GM18508 (cell line): ENCODE measurements around the gene CACNA1C.

Experiments
- ATAC-seq: cut with Tn5 transposase; IDR thresholded peaks from one replicate; pipeline ENCODE4 v1.9.1; 2021; ENCODE audit warnings: moderate number of reproducible peaks; ENCODE audit not compliant: insufficient read depth, unreplicated experiment

The CACNA1C gene

DNA sequence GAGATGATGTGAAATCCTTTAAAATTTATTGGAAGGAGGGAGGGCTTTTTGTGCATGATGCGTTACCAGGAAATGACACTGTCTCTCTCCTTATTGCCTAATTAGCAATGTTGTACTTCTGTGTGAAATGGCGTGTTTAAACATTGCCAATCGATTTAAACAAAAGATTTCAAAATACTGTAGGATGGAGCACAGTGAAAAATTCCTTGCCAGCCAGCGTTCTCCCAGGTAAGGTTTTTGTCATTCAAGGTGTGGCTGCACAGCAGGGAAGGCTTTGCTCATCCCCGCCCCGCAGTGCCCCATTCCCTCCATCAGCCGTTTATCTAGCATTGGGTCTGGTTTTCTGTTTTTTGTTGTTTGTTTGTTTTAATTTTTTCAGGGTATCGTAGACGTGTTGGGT, 137.3 kb downstream of the CACNA1C start:
- no peak for ATAC-seq

DNA sequence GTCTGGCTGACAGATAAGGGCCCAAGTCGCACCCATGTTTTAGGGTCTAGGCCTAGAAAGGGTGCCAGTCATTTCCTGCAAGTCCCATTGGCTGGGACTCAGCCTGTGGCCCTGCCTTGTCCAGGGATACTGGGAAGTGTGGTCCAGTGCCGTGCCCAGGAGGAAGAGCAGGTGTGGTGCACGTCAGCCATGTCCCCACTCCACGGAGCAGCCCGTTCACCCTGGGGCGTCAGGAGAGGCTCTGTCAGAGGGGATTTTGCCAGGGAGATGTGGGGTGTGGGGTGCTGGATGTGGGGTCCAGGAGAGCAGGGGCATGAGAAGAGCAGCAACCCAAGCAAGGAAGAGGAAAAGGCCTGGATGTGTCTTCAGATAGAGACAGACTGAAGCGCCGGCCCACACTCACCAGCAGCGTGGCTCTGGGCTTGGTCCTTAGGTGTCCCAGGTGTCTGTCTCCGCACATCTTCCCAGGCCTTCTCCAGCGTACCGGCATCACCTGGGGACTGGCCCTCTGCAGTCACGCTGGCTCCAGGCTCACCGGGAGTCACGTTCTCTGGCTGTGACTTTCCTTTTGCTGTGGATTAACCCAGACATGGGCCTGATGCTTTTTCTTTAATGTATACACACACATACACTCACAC, 138.2 kb downstream of the CACNA1C start:
- no peak for ATAC-seq

DNA sequence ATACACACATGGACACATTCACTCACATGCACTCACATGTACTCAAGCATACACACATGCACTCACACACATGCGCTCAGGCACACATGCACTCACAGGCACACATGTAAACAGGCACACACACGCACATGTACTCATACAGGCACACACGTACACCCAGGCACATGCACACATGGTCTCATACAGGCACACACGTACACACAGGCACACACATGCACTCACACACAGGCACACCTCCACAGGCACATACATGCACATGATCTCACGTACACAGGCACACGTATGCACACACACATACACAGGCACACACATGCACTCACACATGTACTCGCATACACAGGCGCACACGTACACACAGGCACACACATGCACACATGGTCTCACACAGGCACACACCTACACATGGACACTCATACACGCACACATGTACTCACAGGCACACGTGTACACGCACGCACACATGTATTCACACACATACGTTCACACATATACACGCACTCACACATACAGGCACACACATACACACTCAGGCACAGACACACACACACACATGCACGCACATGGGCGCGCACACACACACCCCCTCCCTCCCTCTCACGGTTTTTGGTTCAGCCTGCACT, 138.9 kb downstream of the CACNA1C start:
- no peak for ATAC-seq

DNA sequence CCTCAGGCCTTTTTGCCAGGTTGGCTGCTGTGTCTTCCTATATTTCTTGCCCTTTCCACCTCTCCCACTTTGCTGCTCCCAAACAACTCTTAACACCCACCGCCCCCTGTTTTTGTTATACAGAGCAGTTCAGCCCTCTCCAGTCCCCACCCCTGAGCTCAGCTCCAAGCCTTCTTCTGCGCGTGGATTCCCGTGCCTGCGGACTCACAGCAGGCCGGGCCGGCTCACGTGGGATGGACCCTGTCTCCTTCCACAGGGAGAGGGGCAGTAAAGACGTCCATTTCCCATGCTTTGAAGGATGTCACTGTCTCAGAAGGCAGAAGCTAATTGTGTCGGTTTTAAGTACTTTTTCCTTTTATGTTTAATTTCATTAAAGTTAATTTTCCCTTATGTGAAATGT, 139.4 kb downstream of the CACNA1C start:
- no peak for ATAC-seq

DNA sequence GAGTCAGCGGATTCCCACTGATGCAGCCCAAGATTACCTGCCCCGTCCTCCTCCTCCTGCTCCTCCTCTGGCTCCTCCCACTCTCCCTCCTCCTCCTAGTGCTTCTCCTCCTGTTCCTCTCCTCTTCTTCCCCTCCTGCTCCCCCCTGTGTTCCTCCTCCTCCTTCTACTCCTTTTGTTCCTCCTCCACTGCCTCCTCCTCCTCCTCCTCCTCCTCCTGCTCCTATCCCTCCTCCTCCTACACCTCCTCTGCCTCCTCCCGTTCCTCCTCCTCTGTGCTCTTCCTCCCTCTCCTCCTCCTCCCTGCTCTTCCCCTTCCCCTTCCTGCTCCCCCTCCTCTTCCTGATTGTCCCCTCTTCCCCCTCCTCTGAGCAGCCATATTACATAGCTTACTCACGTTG, 141.3 kb downstream of the CACNA1C start:
- no peak for ATAC-seq

DNA sequence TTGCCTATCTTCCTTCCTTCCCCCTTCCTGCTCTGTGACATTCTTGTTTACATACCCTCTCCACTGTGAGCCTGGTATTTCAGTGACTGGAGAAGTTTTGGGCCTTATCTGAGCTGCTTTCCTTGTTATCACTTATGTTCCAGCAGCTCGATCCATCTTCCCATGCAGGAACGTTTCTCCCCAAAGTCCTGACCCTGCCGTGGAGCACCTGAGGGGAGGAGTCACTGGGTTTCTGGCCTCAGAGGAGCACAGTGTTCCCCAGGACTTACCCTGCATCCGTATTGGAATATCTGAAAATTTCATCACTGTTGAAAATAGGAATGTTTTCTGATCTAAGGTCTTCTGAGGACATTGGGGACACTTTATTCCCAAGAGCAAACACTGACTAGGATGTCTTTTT, 141.8 kb downstream of the CACNA1C start:
- ATAC-seq = no peak

DNA sequence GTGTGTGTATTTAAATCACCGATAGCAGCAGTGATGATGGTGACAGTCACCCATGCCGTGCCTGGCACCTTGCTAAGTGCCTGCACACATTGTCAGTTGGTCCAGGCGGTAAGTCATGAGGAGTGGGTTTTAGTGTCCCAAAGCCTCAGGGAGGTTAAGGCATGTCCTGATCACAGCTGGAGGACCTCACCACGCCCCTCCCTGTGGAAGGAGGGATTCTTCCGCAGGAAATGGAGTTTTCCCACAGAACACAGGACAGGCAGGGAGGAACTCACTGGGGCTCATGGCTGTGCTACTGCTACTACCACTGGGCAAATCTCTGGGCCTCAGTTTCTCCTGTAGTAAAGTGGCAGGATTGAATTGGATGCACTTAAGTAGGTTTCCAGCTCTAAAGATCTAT, 142.3 kb downstream of the CACNA1C start:
- no peak for ATAC-seq

DNA sequence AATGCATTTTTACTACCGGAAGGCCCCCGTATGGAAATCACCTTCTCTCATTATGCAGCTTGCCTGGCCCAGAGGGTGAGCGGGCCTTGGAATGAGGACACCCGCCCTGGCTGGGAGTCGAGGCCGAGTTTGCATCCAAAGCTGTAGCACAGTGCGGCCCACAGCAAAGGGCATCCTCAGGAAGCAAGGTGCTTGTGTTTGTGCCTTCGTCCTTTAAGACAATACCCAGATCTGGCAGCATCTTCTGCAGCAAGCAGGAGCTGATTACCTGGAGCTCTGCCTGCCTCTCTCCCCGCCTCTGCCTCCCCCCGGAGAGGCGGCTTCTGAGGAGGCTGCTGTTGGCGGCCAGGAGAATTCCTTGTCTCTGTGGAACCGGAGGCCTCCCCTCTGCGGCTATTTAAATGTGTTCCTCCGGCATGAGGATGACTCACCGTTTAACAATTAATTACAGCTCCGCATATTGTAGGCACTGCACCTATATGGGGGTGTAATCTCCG, 145.3 kb downstream of the CACNA1C start:
- no peak for ATAC-seq

DNA sequence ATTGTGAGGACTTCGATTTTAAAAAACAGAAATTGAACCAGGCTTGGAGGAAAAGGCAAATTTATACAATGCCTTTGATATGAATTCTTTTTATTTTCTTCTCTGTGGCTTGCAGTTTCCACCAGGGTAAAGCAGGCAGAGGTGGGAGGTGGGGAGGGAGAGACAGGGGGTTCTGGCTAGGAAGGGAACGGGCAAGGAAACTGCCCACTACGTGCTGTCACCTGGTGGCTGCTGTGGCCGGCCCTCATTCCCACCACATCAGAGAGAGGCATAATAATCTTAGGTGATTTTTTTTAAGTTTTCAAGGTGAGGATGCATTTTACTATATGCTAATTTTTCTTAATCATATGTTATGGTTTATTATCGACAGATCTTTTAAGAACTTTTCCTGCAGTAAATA, 145.8 kb downstream of the CACNA1C start:
- no peak for ATAC-seq

DNA sequence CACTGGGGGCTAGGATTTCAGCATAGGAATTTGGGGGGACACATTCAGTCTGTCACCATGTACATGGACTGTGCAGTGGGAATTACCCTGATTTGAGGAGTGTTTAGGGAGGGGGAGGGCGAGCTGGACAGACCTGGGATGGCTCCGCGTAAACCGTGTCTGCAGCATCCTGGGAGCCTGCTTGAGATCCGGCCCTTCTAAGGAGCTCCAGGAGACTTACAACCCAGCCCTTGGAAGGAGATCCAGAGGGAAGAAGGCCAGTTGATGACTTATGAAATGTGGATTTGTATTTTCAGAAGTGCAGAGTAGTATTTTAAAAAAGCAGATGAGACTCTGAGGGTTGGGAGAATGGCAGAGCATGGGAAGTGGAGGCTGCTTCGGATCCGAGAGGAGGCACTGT, 153.2 kb downstream of the CACNA1C start:
- ATAC-seq = no peak

DNA sequence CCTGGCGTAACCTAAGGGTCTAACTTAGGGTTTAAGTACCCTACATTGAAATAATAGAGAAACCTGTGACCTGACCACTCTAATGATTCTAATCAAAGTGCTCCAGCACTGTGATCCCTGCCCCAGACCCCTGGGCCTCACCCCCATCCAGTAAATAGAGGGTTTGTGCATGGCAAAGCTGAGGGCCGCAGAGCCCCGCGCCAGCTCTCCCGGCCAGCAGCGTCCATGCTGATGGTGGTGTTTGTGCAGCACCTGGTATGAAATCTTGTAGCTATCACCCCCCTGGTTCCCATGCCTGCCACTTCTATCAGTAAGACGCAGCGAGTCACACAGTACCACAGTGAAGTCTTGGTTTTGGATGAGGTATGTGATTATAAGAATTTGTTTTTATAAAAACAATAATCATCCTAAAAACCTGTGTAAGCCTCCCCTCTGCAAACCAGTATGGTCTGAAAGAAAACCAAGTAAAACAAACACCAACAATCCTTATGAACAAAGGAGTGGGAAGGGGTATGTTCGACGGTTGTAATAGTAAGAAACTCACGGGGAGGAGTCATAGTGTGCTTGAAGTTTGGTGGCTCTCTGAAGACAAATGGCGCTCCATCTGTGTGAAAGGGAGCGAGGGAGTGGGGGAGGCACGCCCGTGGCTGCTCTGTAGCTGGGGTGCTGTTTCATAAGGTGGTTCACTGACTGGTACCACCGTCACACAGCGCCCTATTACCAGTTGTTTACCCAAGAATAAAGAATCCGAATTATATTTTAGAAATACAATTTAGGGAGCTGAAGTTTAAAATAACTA, 156.2 kb downstream of the CACNA1C start:
- ATAC-seq = no peak

DNA sequence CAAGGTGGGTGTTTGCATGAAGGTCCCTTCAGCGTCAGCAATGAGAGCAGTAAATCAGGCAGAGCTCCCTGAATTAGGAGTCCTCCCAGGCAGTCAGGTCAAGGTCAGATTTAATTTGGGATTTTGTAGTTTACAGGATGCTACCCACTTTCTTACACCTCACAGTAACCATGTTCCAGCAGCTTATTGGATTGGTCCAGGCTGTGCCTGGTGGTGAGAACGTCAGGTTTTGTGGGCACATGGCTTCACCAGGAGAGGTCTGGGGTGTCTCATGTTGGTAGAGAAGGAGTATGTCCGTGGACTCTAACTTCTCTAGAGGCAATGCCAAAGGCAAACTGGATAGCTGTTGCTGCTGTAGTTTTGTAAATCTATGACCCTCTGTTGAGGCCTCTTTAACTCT, 158.3 kb downstream of the CACNA1C start:
- ATAC-seq = no peak

DNA sequence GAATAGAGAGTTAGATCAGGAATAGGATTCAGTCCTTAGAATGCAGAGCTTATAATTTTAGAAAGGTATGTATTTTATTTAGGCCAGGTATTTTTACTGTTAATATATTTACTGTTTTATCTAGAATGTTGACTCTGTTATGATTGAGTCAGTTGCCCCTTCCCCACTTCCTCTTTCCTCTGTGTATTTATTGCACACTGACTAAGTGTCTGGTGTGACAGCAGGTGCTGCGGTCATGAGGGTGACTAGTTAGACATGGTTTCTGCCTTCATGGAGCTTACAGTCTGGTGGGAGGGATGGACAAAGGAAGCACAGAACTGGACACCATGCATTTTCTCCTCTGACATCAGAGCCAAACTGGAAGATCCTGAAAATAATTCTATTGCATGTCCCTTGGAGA, 159.8 kb downstream of the CACNA1C start:
- ATAC-seq = no peak

DNA sequence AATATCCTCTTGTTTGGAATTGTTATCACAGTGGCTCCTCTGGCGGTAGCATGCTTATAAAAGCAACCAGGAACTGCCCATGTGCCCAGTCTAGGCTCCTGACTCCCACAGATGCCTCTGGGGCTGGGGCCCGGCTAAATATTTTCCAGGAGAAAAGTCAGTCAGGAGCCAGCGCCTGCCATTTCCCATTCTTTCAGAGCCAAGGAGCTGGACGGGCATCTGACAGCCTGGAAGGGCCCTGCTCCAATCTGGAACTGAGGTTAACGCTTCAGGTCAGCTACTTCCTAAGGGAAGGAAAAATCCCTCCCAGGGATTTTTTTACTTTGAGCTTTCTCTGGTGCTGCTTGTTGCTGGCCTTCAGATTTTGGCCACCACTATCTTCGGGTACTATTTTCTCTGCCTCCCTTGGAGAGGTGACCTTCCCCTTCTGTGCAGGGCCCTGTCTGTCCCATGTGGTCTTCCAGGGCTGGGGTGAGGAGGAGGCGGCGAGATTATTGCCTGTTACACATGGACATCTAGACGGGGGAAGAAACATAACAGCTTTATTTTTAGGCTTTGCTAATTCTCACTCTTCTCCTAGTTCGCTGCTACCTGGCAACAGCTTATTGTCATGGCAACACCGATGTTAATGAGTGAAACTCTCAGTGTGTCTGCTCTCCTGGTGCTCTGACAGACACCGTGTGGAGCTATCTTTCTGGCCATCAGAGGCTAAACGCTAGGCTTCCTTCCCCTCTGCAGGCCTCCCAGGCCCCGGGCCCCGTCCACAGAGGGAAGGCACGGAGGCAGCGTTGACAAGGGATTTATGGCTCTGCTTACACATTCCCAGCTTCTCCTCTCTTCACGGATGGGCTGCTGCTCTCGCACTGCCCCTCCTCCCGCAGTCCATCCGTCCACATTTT, 160.4 kb downstream of the CACNA1C start:
- ATAC-seq = no peak

DNA sequence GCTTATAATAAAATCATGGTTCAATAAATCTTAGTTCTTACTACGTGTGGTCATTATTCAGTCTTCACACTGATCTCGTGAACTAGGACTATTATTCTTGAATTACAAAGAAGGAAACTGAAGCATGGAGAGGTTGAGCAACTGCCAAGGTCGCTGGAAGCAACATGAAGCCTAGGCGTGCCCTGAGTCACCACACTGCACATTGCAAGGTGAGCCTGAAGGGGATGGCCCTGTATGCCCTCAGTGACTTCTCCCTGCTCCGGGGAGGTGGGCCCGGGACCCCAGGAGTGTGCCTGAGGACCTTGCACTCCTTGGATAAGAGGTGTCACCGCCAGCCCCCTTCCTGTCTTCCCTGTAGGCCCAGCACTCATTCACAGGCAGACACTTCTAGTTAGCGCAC, 161.6 kb downstream of the CACNA1C start:
- no peak for ATAC-seq

DNA sequence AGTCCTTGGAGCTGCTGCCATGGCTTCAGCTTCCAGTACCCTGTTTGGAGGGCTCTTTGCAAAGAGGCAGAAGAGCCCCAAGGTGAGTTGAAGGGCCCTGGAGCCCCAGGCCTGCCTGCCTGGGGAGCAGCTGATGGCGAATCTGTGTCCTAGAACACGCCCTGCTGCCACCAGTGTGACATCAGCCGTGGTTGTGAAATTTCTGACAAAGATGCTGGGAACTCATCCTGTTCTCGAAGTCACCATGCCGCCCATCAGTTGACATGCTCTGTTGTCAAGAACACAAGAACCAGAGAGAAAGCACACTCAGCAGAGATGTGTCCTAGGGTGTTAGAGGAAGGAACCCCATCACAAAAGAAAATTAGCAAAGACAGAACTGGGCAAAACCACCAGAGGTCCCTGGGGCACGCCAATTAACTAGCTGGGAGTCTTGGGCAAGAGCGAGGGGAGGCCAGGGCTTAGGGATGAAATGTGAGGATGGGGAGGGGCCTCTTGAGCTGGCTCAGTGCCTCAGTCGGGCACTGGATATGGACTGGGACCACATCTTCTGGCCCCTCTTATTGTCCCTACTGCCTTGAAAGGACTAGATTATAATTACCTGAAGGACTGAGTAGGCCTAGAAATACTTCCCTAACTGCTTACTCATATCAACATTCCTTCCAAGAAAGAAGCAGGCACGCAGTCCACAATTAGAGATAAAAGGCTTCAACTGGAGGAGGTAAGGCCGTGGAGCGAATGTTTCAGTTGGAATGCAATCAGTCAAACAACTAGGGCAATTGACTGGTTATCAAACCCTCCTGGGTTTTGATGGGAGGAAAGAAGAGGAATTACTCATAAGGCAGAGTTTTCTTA, 163.1 kb downstream of the CACNA1C start:
- no peak for ATAC-seq

DNA sequence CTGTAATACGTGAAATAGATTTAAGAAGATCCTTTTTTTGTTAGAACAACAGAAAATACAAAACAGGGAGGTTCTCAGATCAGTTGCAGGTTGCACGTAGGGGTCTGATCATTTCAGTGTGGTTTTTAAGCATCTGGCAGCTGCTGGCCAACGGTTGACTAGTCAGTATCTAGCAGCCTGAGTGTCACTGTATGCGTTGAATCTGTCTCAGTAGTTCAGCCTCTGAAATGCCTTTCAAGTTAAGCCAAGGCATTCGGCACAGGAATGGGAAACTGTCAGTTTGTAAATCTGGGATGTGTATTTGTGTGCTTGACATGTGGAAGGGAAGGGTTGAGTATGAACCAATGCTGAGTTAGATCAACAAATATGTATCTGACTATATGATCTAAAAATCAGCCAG, 165.9 kb downstream of the CACNA1C start:
- ATAC-seq = no peak

DNA sequence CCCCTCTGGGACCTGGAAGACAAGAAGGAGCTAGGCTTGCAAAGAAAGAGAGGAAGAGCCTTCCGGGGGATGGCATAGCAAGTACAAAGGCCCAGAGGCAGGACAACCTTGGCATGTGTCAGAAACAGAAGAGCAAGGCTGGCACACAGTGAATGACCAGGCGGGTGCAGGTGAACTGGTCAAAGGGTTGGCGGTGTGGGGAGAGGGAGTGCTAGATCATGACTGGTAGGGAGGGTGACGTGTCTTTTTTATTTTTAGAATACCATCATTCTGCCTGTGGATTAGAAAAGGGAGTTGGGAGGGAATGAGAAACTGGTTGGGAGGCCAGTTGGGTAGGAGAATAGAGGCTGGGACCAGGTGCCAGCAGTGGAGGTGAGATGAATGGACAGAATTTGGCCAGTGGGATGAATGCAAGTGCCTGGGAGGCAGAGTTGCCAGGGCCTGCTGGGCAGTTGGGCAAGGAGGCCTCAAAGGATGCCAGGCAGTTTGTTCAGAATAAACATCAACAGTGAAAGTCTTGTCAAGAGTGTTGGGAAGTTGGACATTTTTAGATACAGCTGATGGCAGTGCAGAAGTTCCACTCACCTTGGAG, 168.3 kb downstream of the CACNA1C start:
- ATAC-seq = no peak

DNA sequence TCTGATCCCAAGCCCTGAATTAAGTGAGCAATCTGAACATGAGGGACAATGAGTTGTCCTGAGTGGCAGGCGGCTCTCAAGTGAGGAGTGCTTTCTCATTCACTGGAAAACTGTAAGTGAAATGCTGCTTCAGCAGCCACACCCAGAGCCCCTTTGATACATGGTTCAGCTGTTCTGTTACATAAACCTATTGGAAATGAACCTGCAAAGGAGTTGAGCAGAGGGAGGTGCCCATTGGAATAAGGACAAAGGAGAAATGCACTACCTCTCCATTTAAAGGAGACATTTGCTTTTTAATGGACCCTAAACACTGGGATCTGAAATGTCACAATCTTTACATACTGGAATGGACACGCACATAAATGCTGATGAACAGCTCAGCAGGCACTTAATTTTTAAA, 169.9 kb downstream of the CACNA1C start:
- no peak for ATAC-seq
